GM19035 (cell line): Measurements from ENCODE around the gene ANTXRL.
"Not testable (repeated sequence)": the region's sequence is repeated elsewhere in the genome, so short reads cannot be mapped to it uniquely, and the experiment has no call there.

Experiments
- ATAC-seq: cut with Tn5 transposase; IDR thresholded peaks from one replicate; pipeline ENCODE4 v1.9.1; 2021; ENCODE audit not compliant: unreplicated experiment

The ANTXRL gene

DNA sequence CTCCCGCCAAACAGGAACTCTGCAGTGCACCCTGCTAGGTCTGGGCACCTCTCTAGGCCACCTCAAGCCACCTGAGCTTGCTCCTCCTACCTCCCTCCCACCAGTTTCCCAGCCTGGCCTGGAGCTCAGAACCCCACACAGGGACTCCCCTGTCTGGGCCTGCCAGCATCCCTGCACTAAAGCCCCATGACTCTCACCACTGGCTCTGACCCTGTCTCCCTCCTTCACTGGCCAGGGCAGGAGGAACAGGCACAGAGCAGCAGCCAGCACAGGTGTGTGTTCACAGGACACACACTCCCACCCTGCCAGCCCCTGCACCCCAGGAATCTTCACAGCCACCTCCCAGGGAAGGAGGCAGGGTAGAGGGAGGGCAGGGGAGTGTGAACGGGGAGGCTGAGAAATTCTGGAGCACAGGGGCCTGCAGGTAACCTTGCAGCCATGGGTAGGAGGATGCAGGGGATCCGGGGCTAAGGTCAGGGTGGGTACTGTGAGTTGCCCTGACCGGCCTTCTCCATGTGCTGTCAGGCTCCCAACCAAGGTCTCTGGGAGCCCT, 13.9 kb upstream of the ANTXRL start:
- ATAC-seq: no peak

- ATAC-seq: no peak
Observed at GRCh38 chr10:46273506-46274477, 13.0 kb upstream of the ANTXRL start.

DNA sequence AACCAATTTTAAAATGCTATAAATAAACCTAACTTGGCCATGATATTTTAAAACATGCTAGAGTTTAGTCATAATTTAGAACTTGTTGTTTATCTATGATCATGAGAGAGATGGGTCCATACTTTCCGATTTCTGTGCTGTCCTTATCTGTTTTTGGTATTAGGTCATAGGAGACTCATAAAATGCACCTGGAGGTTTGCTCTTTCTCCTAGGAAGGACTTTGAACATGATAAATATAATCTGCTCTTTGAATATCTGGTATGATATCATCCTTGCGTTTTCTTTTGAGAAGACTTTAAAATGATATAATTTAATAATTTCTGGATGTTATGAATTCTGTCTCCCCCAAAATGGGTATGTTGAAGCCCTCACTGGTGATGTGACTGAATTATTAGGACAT, 9.0 kb upstream of the ANTXRL start:
- ATAC-seq: no peak

DNA sequence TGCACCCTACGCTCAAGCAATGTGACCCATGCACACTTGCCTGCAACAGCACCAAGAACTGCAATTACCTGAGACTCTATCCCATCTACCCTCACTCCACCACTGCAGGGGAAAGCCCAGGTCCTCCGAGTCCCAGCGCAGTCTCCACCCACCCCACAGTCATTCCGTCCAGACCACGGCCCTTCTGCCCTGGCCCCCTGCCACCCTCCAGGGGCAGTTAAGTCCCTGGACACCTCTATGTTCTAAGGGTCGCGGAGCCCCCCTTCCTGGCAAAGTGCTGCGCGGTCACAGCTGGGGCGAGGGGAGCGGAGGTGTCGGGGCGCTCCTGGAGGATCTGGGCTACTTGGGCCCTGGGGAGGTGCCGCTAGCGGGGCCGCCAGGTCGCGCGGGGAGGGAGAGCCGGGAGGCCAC, 4.4 kb upstream of the ANTXRL start:
- not testable (repeated sequence) for ATAC-seq

GRCh38 chr10:46282842-46283574, 3.8 kb upstream of the ANTXRL start:
- peak; percentile 34 for ATAC-seq

- no peak for ATAC-seq
Observed at GRCh38 chr10:46283580-46284285, 3.1 kb upstream of the ANTXRL start.

DNA sequence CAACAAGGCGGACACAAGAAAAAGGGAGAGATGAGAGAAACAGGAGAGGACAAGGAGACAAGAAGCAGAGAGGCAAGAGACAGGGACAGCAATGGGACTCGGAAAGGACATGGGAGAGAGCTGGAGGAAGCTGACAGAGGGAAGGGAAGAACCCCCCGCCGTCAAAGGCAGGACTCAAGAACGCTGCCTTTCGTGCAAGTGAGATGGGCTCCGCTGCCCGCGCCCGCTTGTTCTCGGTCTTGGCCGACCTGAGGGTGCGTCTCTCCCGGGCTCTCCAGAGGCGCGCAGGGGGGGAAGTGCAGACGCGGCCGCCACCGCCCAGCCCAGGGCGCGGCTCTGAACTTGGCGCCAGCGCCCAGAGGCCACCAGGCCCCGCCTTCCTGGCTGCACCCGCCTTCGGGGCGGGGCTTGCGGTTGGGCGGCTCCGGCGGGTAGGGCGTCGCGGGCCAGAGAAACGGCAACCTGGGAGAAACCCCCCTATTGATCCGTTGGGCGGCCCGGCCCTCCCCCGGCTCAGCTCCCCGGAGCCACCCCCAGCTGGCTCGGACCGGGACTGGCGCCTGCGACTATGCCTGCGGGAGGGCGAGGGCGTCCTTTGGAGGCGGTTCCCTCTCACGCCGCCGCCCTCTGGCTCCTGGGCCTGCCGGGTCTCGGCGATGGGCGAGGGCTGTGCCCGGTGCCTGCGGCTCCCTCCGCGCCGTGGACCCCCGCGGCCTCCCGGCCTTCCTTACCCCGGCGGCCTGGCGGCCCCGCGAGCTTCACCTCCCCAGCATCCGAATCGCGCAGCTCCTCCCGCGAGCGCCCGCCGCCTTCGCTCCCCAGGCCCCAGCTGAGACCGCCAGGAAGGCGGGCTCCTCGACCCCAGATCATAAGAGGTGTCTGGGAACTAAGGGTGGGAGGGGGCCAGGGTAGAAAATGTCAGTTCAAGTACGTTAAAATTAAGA, 2.2 kb upstream of the ANTXRL start:
- peak; percentile 93 for ATAC-seq

- ATAC-seq: no peak
Observed at GRCh38 chr10:46285300-46285699, 1.5 kb upstream of the ANTXRL start.

DNA sequence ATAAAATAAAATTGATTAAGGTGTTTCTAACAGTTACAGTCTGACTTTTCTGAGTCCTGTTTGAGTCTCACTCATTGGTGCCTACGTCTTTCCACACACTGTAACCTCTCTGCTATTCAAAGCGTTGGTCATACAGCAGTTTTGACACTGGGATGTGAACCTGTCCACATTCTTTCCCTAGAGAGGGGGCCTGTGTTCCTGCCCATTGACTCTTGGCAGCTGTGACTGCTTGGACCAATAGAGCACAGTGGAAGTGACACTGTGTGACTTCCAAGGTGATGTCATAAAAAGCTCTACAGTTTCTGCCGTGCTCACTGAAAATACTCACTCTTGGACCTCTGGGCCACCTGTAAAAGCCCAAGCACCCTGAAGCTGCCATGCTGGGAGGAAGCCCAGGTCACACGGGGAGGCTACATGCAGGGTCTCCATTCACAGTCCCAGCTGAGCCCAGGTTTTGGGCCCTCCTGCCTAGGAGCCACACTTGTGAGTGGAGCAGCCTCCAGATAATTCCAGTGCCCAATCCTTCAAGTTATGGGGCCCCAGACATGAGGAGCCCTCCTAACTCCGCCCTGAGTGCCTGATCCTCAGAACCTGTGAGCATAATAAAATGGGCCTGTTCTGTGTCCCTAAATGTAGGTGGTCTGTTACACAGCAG, 704 bp upstream of the ANTXRL start:
- ATAC-seq: no peak

GRCh38 chr10:46287846-46288477, 1.2 kb downstream of the ANTXRL start:
- ATAC-seq: no peak

DNA sequence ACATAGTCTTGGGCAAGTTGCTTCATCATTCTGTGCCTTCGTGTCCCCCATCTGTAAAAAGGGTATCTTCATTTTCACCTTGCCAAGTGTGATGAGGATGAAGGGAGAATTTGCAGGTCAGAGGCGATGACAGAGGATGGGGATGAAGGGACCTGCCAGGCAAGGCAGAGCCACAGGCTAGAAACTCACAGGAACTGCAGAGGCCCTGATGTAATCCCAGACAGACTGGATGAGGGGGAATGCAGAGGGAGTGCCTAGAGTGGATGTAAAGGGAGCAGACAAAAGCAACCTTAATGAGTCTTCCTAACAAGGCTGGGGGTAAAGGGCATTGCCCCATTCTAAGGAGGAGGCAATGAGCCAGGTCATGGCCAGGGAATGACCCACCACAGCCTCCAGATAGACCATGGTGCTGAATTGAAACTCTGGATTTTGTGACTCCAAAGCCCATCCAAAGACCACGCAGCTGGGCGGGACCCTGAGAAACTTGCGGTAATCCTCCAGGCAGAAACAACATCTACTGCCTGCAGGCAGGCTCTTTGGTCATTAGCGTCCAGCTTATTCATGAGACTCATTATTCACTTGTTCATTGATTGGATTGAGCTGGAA, 1.9 kb downstream of the ANTXRL start:
- ATAC-seq: no peak

GRCh38 chr10:46289209-46289810, 2.5 kb downstream of the ANTXRL start:
- ATAC-seq: no peak

- no peak for ATAC-seq
Observed at GRCh38 chr10:46290101-46290886, 3.5 kb downstream of the ANTXRL start.

DNA sequence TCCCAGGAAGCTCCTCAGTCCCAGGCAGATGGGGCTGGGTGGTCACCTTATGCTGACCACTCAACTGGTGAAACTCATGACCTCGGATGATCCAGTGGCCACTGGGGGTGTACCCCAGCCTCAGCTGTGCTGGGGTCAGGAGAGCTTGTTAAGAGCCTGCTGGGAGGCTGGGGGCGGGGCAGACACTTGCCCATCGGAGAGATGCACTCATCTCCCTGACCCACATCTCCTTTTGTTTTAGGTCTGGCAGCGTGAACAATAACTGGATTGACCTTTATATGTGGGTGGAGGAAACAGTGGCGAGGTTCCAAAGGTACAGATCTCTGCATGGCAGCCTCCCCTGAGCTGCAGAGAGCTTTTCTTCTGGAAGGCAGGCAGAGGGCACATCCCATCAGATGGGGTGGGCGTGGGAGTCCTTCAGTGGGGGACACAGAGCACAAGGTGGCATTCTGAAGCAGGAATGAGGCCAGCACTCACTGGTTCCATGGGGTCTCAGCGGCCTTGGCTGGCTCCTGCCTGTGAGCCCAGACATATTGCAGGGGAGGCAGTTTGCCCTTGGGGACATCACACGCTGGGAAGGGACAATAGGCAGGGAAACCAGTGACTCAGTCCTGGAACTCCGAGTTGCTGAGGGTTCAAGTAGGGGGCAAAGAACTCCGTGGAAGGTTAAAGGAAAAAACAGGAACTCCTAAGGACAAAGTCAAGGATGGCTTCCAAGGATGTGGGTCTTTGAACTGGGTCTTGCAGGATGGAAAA, 5.2 kb downstream of the ANTXRL start:
- no peak for ATAC-seq

- no peak for ATAC-seq
Observed at GRCh38 chr10:46292573-46293023, 5.8 kb downstream of the ANTXRL start.

DNA sequence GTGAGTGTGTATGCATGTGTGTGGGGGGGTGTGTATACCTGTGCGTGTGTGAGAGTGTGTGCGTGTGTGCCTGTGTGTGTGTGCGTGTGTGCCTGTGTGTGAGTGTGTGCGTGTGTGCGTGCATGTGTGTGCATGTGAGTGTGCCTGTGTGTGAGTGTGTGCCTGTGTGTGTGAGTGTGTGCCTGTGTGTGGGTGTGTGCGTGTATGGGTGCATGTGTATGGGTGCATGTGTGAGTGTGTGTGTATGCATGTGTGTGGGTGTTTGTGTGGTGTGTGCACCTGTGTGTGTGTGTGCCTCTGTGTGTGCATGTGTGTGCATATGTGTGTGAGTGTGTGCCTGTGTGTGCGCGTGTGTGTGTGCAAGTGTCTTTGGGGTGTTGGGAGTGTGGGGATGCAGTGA, 6.4 kb downstream of the ANTXRL start:
- no peak for ATAC-seq
